ENCODE measurements around the gene SHCBP1. TPM values are rescaled to one million over a fixed set of nuclear protein-coding genes. Genes with fewer than 3 reads are reported as not detected.

The SHCBP1 gene
- total and polyA plus RNA-seq, 10 of the 15 experiments (the other 5 are each of a cell fraction or from before 2014, with no cell fraction given): 9.5 to 73.3 (median 30.2) TPM

DNA sequence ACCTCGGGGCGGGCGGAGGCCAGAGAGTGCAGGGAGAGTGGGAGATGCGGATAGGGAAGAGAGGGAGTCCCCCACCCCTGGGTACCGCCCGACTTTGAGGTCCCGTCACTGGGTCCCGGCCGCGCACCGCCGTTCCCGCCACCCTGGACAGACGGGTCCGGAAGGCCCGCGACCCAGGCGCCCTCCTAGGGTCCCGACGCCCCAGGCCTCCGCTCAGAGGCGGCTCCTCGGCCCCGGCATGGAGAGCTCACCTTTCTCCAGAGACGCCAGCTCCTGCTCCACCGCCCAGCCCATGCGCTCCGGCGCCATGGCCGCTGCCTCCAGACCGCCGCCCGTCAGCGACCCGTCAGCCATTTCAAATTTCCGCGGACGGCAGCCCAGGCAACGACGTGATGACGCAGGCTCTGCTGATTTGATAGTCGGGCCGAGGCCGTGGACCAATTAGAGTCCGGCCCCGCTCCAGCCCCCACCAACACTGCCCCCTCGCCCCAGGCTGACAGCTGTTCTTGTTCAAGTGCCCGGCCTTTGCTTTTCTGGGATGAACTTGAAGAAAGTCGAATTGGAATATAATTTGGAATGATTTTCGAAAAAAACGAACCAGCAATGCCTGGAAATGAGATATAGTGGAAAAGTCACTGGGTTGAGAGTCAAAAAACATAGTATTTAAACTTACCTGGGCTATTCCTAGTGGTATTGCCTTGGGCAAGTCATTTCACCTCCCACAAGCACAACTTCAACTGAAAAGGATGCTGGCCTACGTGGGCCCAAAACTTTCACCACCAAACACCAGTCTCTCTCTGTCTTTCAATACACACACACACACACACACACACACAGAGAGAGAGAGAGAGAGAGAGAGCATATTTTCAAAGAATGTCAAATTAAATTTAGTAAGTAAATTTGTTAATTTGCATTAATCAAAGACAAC lies at the start of gene SHCBP1 (continued):
- no peak for TF ChIP-seq ZBTB40 (IDR thresholded peaks at IDR 0.05; ENCODE audit: borderline replicate concordance)
- TF ChIP-seq MXI1 (IDR thresholded peaks at IDR 0.05; ENCODE audit: low read depth, low read length): peak; percentile 97
- TF ChIP-seq POU2F2 (IDR thresholded peaks at IDR 0.05; ENCODE audit: borderline replicate concordance, low read depth, low read length): peak; percentile 72; the same call in 2 of the 3 replicates
- TF ChIP-seq, protein P1, sequence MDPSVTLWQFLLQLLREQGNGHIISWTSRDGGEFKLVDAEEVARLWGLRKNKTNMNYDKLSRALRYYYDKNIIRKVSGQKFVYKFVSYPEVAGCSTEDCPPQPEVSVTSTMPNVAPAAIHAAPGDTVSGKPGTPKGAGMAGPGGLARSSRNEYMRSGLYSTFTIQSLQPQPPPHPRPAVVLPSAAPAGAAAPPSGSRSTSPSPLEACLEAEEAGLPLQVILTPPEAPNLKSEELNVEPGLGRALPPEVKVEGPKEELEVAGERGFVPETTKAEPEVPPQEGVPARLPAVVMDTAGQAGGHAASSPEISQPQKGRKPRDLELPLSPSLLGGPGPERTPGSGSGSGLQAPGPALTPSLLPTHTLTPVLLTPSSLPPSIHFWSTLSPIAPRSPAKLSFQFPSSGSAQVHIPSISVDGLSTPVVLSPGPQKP (IDR thresholded peaks at IDR 0.05; ENCODE audit: low read depth, low read length): peak; percentile 47; the same call in 1 of the 2 replicates
- TF ChIP-seq RB1 (IDR thresholded peaks at IDR 0.05; ENCODE audit: borderline replicate concordance): peak; percentile 90; the same call in 1 of the 2 replicates
- no peak for TF ChIP-seq ZNF687 (IDR thresholded peaks at IDR 0.05)
- TF ChIP-seq GATAD2B (conservative IDR thresholded peaks at IDR 0.05; ENCODE audit: low read depth): peak; percentile 66; the same call in 1 of the 2 replicates
- peak; percentile 18; the same call in 1 of the 2 replicates for TF ChIP-seq PAX5 (IDR thresholded peaks at IDR 0.05; ENCODE audit: borderline replicate concordance, low read depth, low read length)
- TF ChIP-seq RUNX3 (IDR thresholded peaks at IDR 0.05; ENCODE audit: low read length): no peak
- TF ChIP-seq POLR2AphosphoS5 (IDR thresholded peaks at IDR 0.05; ENCODE audit: low read length): peak; percentile 66
- TF ChIP-seq TAF1 (IDR thresholded peaks at IDR 0.05; ENCODE audit: borderline replicate concordance, low read depth, low read length): peak; percentile 80; the same call in 1 of the 2 replicates
- TF ChIP-seq, protein P2, sequence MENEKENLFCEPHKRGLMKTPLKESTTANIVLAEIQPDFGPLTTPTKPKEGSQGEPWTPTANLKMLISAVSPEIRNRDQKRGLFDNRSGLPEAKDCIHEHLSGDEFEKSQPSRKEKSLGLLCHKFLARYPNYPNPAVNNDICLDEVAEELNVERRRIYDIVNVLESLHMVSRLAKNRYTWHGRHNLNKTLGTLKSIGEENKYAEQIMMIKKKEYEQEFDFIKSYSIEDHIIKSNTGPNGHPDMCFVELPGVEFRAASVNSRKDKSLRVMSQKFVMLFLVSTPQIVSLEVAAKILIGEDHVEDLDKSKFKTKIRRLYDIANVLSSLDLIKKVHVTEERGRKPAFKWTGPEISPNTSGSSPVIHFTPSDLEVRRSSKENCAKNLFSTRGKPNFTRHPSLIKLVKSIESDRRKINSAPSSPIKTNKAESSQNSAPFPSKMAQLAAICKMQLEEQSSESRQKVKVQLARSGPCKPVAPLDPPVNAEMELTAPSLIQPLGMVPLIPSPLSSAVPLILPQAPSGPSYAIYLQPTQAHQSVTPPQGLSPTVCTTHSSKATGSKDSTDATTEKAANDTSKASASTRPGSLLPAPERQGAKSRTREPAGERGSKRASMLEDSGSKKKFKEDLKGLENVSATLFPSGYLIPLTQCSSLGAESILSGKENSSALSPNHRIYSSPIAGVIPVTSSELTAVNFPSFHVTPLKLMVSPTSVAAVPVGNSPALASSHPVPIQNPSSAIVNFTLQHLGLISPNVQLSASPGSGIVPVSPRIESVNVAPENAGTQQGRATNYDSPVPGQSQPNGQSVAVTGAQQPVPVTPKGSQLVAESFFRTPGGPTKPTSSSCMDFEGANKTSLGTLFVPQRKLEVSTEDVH (IDR thresholded peaks at IDR 0.05; ENCODE audit: low read depth, partially characterized antibody): no peak
- peak; percentile 100 for TF ChIP-seq SIN3A (IDR thresholded peaks at IDR 0.05; ENCODE audit: low read depth, low read length)
- TF ChIP-seq HDAC2 (IDR thresholded peaks at IDR 0.05): peak; percentile 91
- TF ChIP-seq POLR2AphosphoS2 (IDR thresholded peaks at IDR 0.05; ENCODE audit: low read depth, low read length): no peak
